OCI-LY3 (cell line): ENCODE results near the gene PCSK5.

Source experiments
- H2AFZ ChIP-seq: fragments of 200-600, 300-600 bp; shearing (Covaris generic); 2 replicates; pipeline ENCODE4 v1.6.0; 2014; ENCODE audit warnings: antibody characterized with exemption, low read depth, low read length
- H3K27ac ChIP-seq: fragments of 200-600, 300-600 bp; sonication (generic); 2 replicates; pipeline ENCODE4 v1.5.1; 2014; ENCODE audit warnings: mild to moderate bottlenecking, low read length, moderate library complexity, mixed read lengths
- H3K27me3 ChIP-seq: fragments of 200-600, 300-600 bp; sonication (generic); 2 replicates; pipeline ENCODE4 v1.6.1; 2014; ENCODE audit warnings: low read depth, low read length, mixed read lengths
- H3K36me3 ChIP-seq: fragments of 200-600, 300-600 bp; sonication (generic); replicated peaks from 2 replicates; pipeline ENCODE3; 2014; ENCODE audit warnings: low read depth, low read length, mixed read lengths
- H3K4me1 ChIP-seq: fragments of 300-600, 200-600 bp; sonication (generic); 2 replicates; pipeline ENCODE4 v1.6.1; 2014; ENCODE audit warnings: low read length, mixed read lengths
- H3K4me2 ChIP-seq: fragments of 200-600, 300-600 bp; sonication (generic); 2 replicates; pipeline ENCODE4 v1.6.1; 2014; ENCODE audit warnings: low read length, mixed read lengths
- H3K4me3 ChIP-seq: fragments of 300-600, 200-600 bp; sonication (generic); 2 replicates; pipeline ENCODE4 v1.5.1; 2014; ENCODE audit warnings: antibody characterized with exemption, mild to moderate bottlenecking, low read length, moderate library complexity
- H3K79me2 ChIP-seq: fragments of 300-600, 200-600 bp; shearing (Covaris generic); 2 replicates; pipeline ENCODE4 v1.6.1; 2014; ENCODE audit warnings: mild to moderate bottlenecking, low read length, mixed read lengths
- H3K9ac ChIP-seq: fragments of 300-600, 200-600 bp; shearing (Covaris generic); 2 replicates; pipeline ENCODE4 v1.6.0; 2014; ENCODE audit warnings: mild to moderate bottlenecking, low read length, moderate library complexity
- H3K9me3 ChIP-seq: fragments of 200-600, 300-600 bp; shearing (Covaris generic); 2 replicates; pipeline ENCODE4 v1.6.1; 2014; ENCODE audit warnings: low read length, mixed read lengths; ENCODE audit not compliant: insufficient read depth
- H4K20me1 ChIP-seq: fragments of 200-600, 300-600 bp; sonication (generic); 2 replicates; pipeline ENCODE4 v1.6.1; 2016; ENCODE audit warnings: low read length, mixed read lengths; ENCODE audit not compliant: insufficient read depth
- CTCF ChIP-seq: fragments of 200-600, 300-600 bp; sonication (generic); IDR thresholded peaks from 2 replicates; pipeline ENCODE4 v1.5.1; 2014; ENCODE audit warnings: antibody characterized with exemption, low read length, low read depth
- EZH2phosphoT487 ChIP-seq: fragments of 200-600 bp; shearing (Covaris generic); IDR thresholded peaks from 2 replicates; pipeline ENCODE4 v1.6.1; 2018; ENCODE audit warnings: antibody characterized with exemption, mixed run types, low read depth

Gene PCSK5

GRCh38 chr9:76352026-76352620 is 461.6 kb downstream of the PCSK5 start:
- Histone ChIP-seq H4K20me1 (no peaks in the 10 kb centered on the region), H3K36me3 (no peaks in the 10 kb centered on the region), H3K27me3 (no peaks in the 10 kb centered on the region), H3K9me3 (no peaks in the 10 kb centered on the region), H3K4me3 (no peak overlapping the region), H3K27ac (no peak overlapping the region), H3K4me1 (peaks cover 9% of the 10 kb centered on the region), H3K4me2 (no peak overlapping the region), H3K79me2 (no peaks in the 10 kb centered on the region), H3K9ac (no peak overlapping the region), H2AFZ (no peak overlapping the region)
- TF ChIP-seq CTCF (no peak), EZH2phosphoT487 (no peak)

- Histone ChIP-seq H3K9me3 (no peaks in the 10 kb centered on the region), H2AFZ (no peak overlapping the region), H3K4me3 (no peak overlapping the region), H3K4me1 (peaks cover 9% of the 10 kb centered on the region), H3K4me2 (no peak overlapping the region), H3K79me2 (no peaks in the 10 kb centered on the region), H4K20me1 (no peaks in the 10 kb centered on the region), H3K9ac (no peak overlapping the region), H3K27me3 (no peaks in the 10 kb centered on the region), H3K36me3 (no peaks in the 10 kb centered on the region), H3K27ac (no peak overlapping the region)
- TF ChIP-seq EZH2phosphoT487 (no peak), CTCF (no peak)
Observed at GRCh38 chr9:76353280-76353679, 462.8 kb downstream of the PCSK5 start.

- Histone ChIP-seq H3K27me3 (no peaks in the 10 kb centered on the region), H3K79me2 (no peaks in the 10 kb centered on the region), H3K27ac (no peak overlapping the region), H3K9me3 (no peaks in the 10 kb centered on the region), H3K9ac (no peak overlapping the region), H3K36me3 (no peaks in the 10 kb centered on the region), H3K4me3 (no peak overlapping the region), H3K4me2 (no peak overlapping the region), H2AFZ (no peak overlapping the region), H4K20me1 (no peaks in the 10 kb centered on the region), H3K4me1 (peaks cover 9% of the 10 kb centered on the region)
- TF ChIP-seq EZH2phosphoT487, result no peak
- TF ChIP-seq CTCF, result no peak
Observed at GRCh38 chr9:76354221-76354620, 463.7 kb downstream of the PCSK5 start.

GRCh38 chr9:76355886-76356285 is 465.4 kb downstream of the PCSK5 start:
- 0 out of 2 replicates have a peak, but pooled peaks cover 2% of the 10 kb centered on the region for H3K27me3 ChIP-seq
- H2AFZ ChIP-seq, result no peak overlapping the region
- H3K36me3 ChIP-seq, result no peaks in the 10 kb centered on the region
- H3K4me2 ChIP-seq, result no peak overlapping the region
- no peak overlapping the region for H3K27ac ChIP-seq
- no peak for TF ChIP-seq CTCF
- no peak for TF ChIP-seq EZH2phosphoT487
- H3K79me2 ChIP-seq, result no peaks in the 10 kb centered on the region
- H4K20me1 ChIP-seq, result no peaks in the 10 kb centered on the region
- peaks cover 5% of the 10 kb centered on the region for H3K4me1 ChIP-seq
- no peak overlapping the region for H3K9ac ChIP-seq
- no peak overlapping the region for H3K4me3 ChIP-seq
- H3K9me3 ChIP-seq, result no peaks in the 10 kb centered on the region
